Activated CD4-positive, CD25-positive, alpha-beta regulatory T cell (primary cell): ENCODE data around the gene TCAF1.
"Not testable (repeated sequence)": the region's sequence is repeated elsewhere in the genome, so short reads cannot be mapped to it uniquely, and the experiment has no call there.

Experiments used
- DNase-seq, 4 experiments: peaks; one replicate each; lab custom pipeline; 2025; lab: John Stamatoyannopoulos, UW

Gene TCAF1

DNA sequence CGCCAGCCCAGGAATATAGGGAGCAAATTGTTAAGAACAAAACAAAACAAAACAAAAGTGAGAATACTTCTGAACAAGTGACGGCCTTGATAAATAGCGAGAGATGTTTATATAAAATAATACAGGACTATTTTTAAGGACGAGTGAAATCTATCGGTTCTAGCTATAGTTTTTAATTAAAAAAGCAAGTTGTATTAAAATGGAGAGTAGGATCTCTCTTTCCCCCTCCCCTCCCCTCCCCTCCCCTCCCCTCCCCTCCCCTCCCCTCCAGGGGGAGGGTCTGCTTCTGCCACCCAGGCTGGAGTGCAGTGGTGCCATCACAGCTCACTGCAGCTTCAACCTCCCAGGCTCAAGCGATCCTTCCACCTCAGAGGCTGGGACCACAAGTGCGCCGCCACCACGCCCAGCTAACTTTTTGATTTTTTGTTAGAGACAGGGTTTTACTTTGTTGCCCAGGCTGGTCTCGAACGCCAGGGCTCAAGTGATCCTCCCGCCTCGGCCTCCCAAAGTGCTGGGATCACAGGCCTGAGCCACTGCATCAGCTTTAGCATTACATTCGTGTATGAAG lies 440 bp upstream of the TCAF1 start:
- no peak for DNase-seq

DNA sequence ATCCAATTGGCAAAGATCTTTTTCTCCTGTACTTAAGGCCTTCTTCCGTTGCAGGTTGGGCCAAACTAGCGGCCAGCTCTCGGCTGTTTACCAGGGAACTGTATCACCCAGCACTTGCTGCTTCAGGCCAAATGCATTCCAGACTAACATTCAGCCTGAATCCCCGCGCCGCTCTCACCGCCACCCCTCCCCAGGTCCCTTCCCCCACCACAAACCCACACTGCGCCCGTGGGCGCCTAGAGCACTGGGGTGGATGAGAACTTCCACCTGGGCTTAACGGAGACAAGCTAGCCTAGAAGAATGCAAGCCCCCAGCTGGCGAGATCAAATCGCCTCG lies 676 bp downstream of the TCAF1 start:
- no peak for DNase-seq

DNA sequence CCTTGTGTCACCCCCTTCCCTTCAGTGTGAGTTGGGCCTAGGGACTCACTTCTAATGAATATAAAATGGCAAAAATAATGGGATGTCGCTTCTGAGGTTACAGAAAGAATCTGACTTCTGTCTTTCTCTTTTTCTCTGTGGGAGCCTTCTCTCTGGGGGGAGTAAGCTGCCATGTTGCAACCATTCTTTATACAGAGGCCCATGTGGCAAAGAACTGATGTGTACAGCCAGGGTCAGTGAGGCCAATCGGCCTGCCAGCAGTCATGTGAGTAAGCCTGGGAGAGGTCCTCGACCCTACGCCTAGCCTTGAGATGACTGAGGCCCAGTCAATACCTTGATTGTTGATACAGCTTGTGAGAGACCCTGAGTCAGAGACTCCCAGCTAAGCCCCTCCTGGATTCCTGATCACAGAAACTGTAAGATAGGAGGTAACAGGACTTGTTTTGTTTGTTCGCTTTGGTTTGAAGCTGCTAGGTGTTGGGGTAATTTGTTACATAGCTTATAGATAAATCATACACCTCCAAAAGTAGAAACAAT lies 1.7 kb downstream of the TCAF1 start:
- no peak for DNase-seq

DNA sequence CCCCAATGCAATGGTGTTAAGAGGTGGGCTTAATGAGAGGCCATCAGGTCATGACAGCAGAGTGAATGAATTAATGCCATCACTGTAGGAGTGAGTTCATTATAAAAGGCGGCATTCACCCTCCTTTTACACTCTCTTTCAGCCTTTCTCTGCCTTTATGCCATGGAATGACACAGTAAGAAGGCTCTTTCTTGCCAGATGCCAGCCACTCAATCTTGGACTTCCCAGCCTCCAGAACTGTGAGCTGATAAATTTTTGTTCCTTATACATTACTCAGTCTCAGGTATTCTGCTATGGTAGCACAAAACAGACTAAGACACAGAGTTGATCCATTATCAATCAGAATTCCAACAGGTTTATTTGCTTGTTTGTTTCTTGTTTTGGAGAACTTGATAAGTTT lies 3.2 kb downstream of the TCAF1 start:
- no peak for DNase-seq

DNA sequence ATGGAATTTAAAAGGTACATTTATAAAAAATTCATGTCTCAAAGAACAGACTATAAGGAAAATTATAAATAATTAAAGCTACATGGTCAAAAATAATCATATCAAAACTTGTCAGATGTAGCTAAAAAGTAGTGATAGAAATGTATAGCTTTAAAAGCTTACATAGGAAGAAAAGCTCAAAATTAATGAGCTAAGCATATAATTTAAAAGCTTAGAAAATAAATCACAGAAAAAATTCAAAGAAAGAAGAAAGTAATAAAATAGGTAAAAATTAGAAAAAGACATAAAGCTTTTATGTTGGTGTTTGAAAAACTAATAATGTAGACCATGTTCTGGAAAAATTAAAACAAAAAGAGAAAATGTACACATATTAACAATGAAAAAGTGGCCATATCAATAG lies 5.3 kb downstream of the TCAF1 start:
- DNase-seq = no peak

DNA sequence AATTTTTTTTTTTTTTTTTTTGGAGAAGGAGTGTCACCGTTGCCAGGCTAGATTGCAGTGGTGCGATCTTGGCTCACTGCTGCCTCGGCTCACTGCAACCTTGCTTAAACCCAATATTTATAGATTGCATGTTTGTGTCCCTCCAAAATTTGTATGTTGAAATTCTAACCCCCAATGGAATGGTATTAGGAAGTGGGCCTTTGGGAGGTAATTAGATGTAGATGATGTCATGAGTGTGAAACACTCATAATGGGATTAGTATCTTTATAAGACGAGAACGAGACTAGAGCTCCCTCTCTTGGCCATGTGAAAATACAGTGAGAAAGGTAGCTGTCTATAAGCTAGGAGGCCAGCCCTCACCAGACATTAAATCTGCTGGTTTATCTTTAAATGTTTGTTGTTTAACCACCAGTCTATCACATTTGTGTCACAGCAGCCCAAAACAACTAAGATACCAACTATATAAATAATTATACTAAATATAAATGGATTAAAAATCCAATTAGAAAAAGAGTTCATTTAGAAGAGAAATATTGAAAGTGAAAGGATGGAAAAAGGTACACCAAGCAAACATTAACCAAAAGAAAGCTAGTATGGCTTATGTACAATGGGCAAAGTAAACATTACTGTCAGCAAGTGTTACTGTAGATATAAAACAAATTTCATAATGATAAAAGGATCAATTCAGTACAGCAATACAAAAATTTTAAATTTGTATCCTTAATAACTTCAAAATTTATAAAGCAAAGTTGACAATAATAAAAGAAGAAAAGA lies 9.3 kb downstream of the TCAF1 start:
- DNase-seq = no peak

DNA sequence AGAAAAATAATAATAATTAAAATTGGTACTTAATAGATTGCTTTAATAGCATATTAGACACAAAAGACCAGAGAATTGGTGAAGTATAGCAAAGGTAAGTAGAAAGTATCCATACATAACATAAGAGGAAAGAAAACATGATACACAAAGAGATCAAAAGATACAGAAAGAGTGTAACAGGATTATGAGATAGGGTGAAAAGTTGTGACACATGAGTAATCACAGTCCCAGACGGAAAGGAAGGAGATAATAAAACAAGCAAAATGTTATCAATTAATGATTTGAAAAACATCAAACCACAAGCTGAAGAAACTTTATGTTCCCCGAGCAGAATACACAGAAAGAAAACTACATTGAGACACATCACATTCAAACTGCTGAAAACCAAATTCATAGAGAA lies 10.5 kb downstream of the TCAF1 start:
- no peak for DNase-seq

DNA sequence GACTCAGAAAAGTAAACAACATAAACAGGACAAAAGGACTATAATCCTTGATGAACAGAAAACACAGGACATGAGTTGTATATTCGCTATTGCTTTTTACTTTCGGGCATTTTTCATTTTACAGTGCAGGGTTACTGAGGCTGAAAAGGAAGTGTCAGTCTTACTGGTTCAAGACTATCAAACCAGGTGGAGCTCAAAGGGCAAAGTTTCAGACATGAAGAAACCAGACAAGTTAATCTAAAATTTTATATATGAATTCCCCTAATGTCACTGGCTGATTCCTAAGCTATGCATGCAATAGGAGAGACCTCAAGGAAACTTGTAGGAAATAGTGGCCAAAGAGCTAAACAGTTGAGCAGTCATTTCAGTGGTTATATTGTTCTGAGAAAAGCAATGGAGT lies 11.4 kb downstream of the TCAF1 start:
- no peak for DNase-seq

DNA sequence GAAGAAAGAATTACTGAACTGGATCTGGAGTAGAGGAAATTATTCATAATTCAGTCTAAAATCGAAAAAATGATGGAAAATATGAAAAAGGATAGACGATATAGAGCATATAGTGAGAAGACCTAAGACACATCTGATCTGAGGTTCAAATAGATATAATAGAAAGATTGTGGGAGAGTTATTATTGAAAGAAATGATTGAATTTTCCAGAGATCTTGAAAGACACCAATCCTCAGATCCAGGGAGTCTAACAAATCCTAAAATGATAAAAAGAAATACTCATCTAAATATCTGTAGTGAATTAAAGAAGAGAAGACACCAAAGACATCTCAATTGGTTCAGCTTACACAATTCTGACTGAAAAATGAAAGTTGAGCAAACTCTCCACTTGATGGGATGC lies 12.9 kb downstream of the TCAF1 start:
- no peak for DNase-seq

DNA sequence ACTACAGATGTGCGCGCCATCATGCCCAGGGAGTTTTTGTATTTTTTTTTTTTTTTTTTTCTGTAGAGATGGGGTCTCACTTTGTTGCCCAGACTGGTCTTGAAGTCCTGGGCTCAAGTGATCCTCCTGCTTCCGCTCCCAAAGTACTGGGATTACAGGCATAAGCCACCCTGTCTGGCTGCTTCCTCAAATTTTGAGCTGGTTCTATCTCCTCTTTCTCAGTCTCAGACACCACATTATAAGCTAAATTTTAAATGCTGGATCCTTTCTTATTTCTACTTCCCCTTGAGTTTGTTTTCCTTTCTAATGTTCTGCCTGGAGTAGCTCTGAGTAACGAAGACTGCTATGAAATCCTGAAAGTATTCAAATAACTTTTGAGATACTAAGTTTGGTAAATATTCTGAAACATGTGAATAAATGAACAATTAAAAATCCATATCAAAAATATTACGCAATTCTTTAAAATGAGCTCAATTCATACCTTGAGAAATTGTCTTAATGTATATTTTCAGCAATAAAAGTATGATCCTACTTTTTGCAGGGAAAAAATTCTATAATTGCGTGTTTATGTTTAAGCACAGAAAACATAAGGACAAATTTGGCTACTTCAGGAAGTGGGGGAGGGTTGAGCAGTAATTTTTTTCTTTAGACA lies 15.0 kb downstream of the TCAF1 start:
- DNase-seq = no peak

DNA sequence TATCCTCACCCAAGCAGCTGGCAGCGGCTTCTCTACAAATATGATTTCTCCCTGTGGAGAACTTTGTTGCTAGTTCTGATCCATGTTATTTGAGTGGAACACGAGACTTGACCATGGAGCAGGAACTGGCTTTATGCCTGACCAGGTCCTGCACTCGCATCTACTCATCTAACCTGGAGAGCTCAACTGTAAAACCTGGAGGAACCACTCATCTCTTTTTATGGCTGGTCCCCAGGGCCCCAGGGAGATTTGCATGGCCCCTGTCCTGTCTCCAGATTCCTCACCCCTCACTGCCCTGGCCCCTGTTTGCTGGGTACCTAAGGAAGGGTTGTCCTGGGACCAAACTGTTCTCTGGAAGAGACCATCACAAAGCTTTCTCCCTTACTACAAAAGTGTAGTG lies 16.0 kb downstream of the TCAF1 start:
- no peak for DNase-seq

DNA sequence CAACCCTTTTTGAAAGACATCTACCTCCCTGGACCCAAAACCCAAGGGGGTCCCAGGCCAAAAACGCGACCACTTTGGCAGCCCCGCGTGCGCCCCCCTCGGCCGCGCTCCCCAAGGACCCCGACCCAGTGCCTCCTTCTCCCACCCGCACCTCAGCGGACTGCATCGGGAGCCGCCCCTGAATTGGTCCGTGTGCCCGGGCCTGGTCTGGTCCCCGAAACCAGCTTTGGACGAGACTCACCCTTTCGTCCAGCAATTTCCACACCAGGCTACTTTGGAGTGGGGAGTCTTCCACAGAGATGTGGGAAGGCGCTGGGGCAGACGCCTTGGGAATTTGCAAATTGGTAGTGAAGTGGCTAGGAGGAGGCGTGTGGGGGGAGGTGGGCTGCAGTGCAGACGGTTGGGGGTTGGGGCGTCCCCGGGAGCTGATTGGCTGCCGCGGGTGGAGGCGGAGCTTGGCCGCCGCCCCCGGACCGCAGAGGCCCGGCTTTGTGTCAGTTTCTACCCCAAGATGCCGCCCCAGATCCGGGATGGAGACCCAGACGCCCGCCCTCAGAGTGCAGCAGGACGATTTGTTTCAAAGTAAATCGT lies 16.9 kb downstream of the TCAF1 start:
- no peak for DNase-seq

DNA sequence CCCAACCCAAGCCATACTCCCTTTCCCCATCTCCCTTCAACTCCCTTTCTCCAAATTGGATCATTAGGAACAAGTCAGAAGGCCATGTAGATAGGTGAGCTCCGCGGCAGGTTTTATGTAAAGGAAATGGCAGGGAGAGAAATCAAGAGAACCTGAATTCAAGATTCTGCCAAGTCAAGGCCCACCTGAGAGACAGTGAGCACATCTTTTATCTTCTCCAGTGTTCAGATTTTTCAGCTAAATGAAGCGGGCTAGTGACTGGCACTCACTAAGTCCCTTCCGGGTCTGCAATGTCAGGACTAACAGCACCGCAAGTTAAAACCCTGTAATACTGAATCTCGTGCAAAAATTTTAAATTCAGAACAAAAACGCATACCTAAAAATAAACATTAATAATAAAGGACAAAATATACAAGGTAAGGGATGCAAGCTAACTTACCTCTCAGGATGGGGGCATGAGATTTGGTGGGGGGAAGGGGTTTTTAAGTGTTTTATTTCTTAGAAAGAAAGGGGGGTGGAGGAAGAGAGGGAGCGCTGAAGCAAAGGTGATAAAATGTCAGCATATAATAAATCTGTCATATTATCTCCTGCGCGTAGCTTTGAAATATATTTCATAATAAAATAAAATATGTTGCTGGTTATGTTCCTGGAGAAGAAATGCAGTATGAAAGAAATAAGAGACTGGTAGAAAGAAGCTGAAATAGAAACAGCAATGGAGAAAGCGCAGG lies 17.6 kb downstream of the TCAF1 start:
- DNase-seq = no peak

DNA sequence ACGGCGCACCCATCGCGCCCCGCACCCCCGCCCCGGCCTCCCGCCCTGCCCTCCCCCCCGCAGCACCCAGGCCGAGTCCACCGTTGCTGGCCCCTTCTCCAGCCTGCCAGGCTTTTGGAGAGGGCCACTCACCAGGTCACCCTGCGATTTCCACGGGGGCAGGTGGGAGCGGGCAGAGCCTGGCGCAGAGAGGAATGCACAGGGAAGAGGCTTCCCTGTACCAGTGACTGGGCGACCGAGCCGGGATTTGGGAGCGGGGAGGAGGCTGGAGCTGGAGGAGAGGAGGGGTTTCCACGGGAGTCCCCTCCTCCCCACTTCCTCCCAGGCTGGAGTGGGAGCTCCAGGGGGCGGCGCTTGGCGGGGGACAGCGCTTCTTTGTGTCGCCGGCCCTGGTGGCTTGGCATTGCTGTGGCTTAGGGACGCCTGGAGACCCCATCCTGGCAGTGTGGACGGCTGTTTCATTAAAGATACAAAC lies 19.3 kb downstream of the TCAF1 start:
- no peak for DNase-seq

DNA sequence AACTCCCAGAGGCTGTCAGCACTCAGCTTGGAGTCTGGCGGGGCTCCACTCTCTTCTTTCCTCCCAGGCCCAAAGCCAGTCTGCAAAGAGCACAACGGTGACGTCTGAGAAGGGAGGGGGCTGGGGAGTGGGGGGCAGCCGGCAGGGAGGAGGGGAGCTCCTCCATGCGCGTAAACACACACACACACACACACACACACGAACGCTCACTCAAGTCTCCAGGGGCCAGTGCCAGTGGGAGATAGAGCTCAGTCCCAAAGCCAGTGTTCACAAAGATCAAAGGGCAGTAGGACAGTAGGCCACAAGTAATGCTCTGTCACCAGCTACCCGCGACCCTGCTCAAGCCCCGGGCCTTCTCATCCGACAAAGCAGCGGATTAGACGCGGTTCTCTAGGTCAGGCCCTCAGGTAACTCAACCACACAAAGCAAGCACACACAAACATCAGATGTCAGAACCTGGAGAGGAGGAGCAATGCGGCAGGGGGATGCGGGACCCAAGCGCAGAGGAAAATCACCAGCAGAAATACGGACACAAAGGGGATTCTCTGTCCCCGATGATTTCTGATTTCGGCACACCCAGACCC lies 19.9 kb downstream of the TCAF1 start:
- DNase-seq = no peak

DNA sequence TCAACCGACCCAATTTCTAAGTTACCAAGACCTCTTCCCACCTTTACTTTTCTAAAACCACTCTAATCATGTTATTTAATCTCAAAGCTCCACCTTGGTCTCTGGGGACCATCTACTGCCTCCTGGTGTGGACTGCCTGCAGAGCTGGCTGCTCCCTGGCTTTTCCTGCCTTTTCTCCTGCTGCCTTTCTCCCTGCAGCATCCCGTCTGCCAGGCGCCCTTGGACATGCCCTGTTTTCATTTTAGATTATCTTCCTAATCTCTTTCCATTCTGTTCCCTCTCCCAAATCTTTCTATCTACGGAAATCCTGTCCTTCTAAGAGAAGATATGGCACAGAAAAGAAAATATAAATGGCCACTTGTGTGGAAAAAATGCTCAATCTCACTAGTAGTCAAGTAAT lies 23.1 kb downstream of the TCAF1 start:
- DNase-seq = no peak

DNA sequence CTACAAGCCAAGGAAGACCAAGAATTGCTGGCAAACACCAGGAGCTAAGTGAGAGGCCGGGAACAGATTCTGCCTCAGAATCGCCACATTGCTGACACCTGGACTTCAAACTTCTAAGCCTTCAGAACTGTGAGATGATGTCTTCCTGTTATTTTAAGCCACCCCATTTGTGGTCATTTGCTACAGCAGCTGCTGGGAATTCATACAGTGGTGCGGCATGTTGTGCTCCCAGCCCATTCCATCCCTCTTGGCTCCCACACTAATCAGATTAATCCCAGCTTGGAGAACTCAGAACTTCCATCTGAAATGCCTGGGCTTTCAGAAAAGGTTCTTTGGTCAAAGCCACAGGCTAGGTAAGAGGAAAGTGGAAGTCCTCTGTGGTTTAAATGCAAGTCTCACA lies 24.9 kb downstream of the TCAF1 start:
- no peak for DNase-seq

DNA sequence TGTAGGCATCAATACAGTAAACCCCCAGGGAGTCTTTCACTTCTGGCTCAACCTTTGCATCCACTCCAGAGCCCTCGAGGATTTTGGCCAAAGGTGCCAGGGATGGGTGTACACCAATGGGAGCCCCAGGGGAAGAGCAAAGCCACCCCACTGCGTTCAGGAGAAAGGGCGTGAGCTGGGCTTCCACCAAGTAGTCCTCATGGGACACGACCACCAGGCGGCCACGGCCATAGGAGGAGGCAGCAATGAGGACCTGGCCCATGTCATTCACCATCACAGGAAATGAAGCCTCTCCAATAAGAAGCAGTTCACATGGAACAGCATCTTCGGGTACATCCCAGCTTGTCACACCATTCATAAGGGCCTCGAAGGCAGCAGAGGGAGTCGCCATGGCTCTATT lies 25.8 kb downstream of the TCAF1 start:
- DNase-seq = no peak

DNA sequence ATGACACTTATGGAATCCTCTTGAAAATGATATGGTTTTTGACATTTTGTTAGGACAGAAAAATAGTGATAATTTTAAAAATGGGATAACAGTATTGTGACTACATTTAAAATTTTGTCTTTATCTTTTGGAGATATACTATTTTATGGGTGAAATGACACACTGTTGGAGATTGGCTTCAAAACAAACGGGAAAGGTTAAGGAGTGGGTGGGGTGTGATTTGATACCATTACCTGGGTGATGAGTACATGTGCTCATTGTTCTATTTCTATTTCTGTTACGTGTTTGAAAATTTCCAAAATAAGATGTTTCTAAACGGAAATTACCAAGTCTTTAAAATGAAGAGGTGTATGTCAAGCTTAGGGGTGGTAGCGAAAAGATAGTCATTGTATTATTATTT lies 28.7 kb downstream of the TCAF1 start:
- not testable (repeated sequence) for DNase-seq

DNA sequence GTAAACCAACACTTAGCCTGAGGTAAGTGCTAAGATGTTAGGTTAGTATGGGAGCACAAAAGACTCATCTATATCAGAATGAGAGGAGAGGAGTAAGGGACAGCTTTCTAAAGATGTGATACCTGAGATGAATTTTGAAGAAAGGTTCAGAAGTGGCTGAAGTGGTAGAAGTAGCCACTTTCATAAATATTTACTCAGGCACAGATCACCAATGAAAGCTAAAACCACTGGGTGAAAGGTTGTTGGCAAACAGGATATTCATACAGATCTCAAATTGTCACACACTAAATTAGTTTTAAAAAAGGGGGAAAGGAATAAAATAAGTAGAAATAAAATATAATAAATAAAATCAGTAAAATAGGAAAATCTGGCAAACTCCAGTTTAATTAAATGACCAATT lies 30.4 kb downstream of the TCAF1 start:
- not testable (repeated sequence) for DNase-seq

DNA sequence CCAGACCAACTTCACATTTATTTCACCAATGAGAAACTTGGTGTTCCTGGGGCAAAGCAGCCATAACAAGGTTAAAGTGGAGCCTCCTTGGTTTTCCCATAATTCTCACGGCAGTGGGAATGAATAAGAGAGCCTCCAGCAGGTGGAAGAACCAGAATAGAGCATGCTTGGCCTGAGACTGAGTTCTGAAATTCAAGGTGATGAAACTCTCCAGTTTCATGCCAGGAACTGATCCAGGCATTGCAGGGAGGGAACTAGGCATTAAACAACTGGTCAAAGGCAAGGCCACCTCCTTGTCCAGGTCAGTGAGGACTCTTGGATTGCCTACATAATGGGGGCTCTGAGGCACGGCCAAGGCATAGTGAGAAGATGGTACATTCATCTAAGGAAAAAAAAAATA lies 44.0 kb downstream of the TCAF1 start:
- DNase-seq = not testable (repeated sequence)

DNA sequence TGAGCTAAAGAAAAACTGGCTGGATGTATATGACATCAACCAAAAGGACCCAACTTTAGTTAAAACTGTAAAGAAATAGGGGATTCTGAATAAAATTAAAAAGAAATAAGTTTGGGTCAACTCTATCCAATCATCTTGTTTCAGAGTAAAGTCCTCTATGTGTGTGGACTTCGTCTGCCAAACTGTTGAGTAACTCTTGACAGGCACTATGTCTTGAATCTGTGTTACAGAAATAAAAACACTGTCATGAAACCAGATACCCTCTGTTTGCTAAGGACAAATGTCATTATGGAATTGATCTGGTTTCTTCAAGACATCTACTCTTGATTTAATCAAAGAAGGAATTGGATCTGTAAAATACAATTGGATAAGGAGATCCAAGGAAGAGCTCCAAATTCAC lies 46.5 kb downstream of the TCAF1 start:
- not testable (repeated sequence) for DNase-seq
